Effector memory CD8-positive, alpha-beta T cell (primary cell): ENCODE data around the gene EEFSEC.

Experiments
- ATAC-seq: fragments of 150-1000 bp; cut with Tn5 transposase; replicated peaks from 2 replicates; pipeline ENCODE4 v1.10.0; 2021; ENCODE audit warnings: mild to moderate bottlenecking, moderate library complexity
- DNase-seq, 3 experiments: peaks; one replicate each; pipeline ENCODE4 v3.0.0; 2021
- H3K27ac Mint-ChIP-seq, 2 donors: one replicate each; pipeline ENCODE4 v1.8.0; 2022; ENCODE audit warnings: mild to moderate bottlenecking in 2 of 2, mixed read lengths in 2 of 2, moderate library complexity in 2 of 2
- H3K27me3 Mint-ChIP-seq, 2 donors: one replicate each; pipeline ENCODE4 v1.8.0; 2022; ENCODE audit warnings: mixed read lengths in 2 of 2
- H3K36me3 Mint-ChIP-seq: one replicate; pipeline ENCODE4 v1.8.0; 2022; ENCODE audit warnings: mild to moderate bottlenecking, moderate library complexity, mixed read lengths; ENCODE audit not compliant: insufficient read depth
- H3K4me1 Mint-ChIP-seq, 2 donors: one replicate each; pipeline ENCODE4 v1.8.0; 2022; ENCODE audit warnings: low read depth in 2 of 2, mixed read lengths in 2 of 2
- H3K4me3 Mint-ChIP-seq, 2 donors: one replicate each; pipeline ENCODE4 v1.8.0; 2022; ENCODE audit warnings: mild to moderate bottlenecking in 2 of 2, mixed read lengths in 2 of 2, moderate library complexity in 2 of 2
- H3K9me3 Mint-ChIP-seq, 2 donors: one replicate each; pipeline ENCODE4 v1.8.0; 2022; ENCODE audit warnings: mixed read lengths in 2 of 2

Gene EEFSEC

DNA sequence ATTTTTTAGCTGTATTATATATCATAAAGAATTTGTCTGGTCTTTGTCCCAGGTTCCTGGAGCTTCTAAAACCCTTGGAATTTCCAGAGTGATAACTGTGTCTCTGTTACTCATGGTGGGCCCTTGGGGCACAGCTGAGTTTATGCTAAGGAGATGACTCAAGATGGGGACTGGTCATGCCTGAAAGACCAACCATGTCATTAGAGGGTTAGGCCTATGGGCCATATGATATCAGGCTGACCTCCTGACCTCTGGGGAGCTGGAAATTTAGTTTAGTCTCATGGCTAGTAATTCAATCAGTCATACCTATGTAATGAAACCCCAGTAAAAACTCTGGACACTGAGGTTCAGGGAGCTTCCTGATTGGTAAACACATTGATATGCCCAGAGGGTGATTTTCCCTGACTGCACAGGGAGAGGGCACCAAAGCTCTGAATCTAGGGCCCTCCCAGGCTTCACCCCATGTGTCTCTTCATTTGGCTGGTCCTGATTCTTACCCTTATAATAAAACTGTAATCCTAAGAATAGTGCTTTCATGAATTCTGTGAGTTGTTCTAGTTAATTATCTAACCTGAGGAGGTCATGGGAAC lies 69.6 kb downstream of the EEFSEC start:
- DNase-seq: no peak
- Mint-ChIP-seq H3K4me3 (no peak overlapping the region), H3K9me3 (peaks cover 2 to 9% of the 10 kb centered on the region in 2 donors), H3K27ac (no peak overlapping the region), H3K4me1 (peaks cover 11 to 13% of the 10 kb centered on the region in 2 donors), H3K36me3 (peaks cover 4% of the 10 kb centered on the region), H3K27me3 (no peaks in the 10 kb centered on the region)
- ATAC-seq: no peak

DNA sequence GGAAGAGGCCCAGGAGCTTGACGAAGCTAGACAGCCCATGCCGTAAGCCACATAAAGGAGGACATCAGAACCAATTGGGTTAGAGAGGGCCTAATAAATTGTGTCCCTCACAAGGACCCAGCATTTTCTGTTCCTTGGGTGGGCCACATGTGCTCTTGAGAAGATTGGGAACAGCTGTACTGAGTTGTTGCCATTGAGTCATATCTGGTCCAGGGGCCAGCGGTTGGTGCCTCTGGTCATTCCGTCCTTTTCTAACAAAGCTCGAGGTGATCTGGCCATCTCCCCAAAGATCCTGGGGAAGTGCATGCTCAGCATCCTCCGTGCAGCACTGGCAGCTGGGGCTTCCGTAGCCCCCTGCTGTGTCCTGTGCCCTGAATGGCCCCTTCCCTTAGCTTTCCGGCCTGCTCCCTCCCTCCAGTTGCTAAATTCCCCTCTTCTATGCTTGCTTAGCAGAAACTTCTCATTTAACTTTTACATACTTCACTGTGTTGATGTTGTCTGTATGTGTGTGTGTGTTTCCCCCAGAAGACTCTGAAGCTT lies 73.0 kb downstream of the EEFSEC start:
- no peak for ATAC-seq
- H3K27me3 Mint-ChIP-seq: no peaks in the 10 kb centered on the region
- H3K36me3 Mint-ChIP-seq: no peaks in the 10 kb centered on the region
- H3K4me1 Mint-ChIP-seq: peaks cover 7 to 9% of the 10 kb centered on the region in 2 donors
- DNase-seq: no peak
- no peak overlapping the region for H3K4me3 Mint-ChIP-seq
- peak overlapping the region; percentile 62 to 72 for H3K27ac Mint-ChIP-seq
- H3K9me3 Mint-ChIP-seq: peaks cover under 1 to 2% of the 10 kb centered on the region in 2 donors

DNA sequence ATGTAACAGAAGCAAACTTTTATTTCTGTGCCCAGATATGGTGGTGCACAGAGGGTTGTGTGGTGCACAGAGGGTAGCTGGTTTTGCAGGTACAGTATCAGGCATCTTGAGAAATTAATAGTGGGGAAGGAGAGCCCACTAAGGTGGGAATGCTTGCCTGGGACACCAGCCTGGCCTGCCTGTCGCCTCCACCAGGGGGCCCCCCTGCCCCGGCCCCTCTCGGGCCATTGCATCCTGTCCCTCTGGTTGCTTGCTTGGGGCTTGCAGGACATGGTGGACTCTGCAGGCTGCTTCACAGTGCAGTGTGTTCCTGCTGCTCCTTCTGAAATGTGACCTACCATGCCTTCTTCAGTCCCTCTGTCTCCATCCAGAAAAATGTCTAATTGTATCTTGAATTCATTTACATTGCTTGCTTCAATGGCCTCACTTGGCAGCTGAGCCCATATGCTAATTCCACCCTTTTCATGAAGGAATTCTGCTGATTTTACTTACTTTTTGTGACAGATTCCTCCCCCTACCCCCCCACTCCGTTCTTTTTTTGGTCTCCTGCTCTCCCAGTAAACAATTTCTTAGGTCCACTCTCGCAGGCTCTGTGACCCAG lies 73.6 kb downstream of the EEFSEC start:
- DNase-seq (peak in 2 of 3 experiments; percentile 9 to 16), ATAC-seq (peak; percentile 27)
- peaks cover 0 to 2% of the 10 kb centered on the region in 2 donors for H3K9me3 Mint-ChIP-seq
- peak overlapping the region; percentile 62 to 72 for H3K27ac Mint-ChIP-seq
- H3K36me3 Mint-ChIP-seq: no peaks in the 10 kb centered on the region
- H3K4me3 Mint-ChIP-seq: no peak overlapping the region
- H3K4me1 Mint-ChIP-seq: peaks cover 7 to 9% of the 10 kb centered on the region in 2 donors
- no peaks in the 10 kb centered on the region for H3K27me3 Mint-ChIP-seq

DNA sequence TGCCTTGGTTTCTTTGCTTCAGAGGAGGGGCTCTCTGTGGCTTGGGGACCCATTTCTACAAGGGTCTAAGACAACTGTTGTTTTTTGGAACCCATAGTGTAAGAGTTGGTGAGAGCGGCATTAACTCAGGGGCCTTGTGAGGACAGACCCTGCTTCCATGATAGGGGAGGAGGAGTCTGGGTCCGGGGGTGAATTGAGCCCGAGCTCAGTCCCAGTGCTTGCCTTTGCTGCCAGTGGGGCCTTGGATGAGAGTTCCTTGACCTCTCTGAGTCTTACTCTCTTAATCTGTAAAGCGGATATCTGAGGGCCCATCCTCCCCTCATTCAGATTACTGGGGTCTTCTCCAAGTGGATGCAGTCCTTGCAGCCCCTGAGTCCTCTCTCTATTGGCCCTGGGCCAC lies 74.2 kb downstream of the EEFSEC start:
- no peak for DNase-seq
- ATAC-seq: no peak
- Mint-ChIP-seq H3K27ac (no peak overlapping the region), H3K9me3 (peaks cover 0 to 2% of the 10 kb centered on the region in 2 donors), H3K36me3 (no peaks in the 10 kb centered on the region), H3K4me1 (peaks cover 7 to 9% of the 10 kb centered on the region in 2 donors), H3K4me3 (no peak overlapping the region), H3K27me3 (no peaks in the 10 kb centered on the region)

DNA sequence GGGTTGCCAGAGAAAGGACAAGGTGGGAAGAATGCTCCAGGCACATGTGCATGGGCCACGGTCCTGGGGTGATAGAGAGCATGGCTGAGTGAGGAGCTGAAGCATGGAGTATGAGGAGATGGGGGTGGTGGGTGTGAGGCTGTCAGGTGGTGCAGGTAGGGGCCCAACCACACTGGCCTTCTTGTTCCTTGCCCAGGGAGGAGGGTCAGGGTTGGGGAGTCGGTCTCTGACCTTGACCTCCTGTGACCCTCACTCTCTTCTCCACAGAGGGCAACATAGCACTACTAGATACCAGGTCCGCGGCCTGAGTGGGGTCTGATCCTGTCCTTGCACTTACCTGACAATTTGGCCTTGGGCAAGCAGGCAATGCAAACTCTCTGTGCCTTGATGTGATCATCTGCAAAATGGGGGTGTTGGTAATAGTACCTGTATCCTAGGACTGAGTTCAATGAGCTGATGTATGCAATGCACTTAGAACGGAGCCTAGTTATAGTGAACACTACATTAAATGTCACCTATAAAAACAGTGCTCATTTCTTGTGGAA lies 75.2 kb downstream of the EEFSEC start:
- H3K9me3 Mint-ChIP-seq: peaks cover 0 to 2% of the 10 kb centered on the region in 2 donors
- ATAC-seq: no peak

GRCh38 chr3:128229106-128229857 lies 76.0 kb downstream of the EEFSEC start:
- H3K4me3 Mint-ChIP-seq: no peak overlapping the region
- H3K27me3 Mint-ChIP-seq: no peaks in the 10 kb centered on the region
- ATAC-seq (no peak), DNase-seq (no peak)
- H3K9me3 Mint-ChIP-seq: no peaks in the 10 kb centered on the region
- H3K27ac Mint-ChIP-seq: no peak overlapping the region
- peaks cover 7 to 11% of the 10 kb centered on the region in 2 donors for H3K4me1 Mint-ChIP-seq
- H3K36me3 Mint-ChIP-seq: no peaks in the 10 kb centered on the region

More for the DNA sequence above, 75.2 kb downstream of the EEFSEC start:
- Mint-ChIP-seq H3K4me1 (peaks cover 7 to 11% of the 10 kb centered on the region in 2 donors), H3K27me3 (no peaks in the 10 kb centered on the region), H3K4me3 (no peak overlapping the region), H3K36me3 (no peaks in the 10 kb centered on the region), H3K27ac (peak overlapping the region in 1 of 2 donors; percentile 7)
- DNase-seq: no peak

GRCh38 chr3:128231606-128232005 lies 78.3 kb downstream of the EEFSEC start:
- no peak overlapping the region for H3K27ac Mint-ChIP-seq
- peaks cover 0 to 8% of the 10 kb centered on the region in 2 donors for H3K4me1 Mint-ChIP-seq
- H3K4me3 Mint-ChIP-seq: no peak overlapping the region
- H3K9me3 Mint-ChIP-seq: no peaks in the 10 kb centered on the region
- H3K36me3 Mint-ChIP-seq: no peaks in the 10 kb centered on the region
- DNase-seq (no peak), ATAC-seq (no peak)
- no peaks in the 10 kb centered on the region for H3K27me3 Mint-ChIP-seq

DNA sequence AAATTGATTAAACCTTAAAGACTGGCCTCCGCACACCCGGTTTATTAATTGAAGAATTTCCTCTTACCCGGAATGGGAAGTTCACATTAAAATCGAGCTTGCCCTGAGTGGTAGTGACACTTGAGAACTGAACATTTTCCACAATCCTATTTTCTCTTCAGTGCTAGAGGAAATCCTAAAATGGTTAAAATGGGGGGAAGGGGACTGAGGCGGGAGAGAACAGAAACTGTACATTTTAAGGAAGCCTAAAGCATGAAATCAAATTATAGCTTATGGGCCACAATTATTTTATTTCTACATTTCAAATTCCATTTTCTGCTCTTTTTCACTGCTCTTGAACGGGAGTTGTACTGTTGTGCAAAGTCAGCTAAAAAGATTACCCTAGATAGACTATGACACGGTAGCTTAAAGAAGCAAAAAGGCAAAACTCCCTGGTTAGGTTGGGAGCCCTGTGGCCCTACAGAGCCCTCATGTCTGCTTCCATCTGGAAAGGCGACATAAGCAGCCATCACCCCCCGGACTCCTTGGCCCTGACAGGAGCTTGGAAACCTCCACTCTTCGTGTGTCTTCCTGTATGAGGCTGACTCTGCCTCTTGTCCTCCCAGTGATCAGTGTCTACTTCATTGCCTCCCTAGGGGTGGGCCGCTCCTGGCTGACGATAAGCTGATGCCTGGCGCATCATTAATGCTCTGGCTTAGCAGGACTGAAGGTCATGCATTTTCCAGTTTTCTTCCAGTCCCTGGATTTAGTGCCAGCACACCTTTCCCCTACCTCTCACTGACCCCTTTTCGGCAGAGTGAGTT lies 79.3 kb downstream of the EEFSEC start:
- ATAC-seq (no peak), DNase-seq (no peak)
- H3K9me3 Mint-ChIP-seq: no peaks in the 10 kb centered on the region
- no peaks in the 10 kb centered on the region for H3K36me3 Mint-ChIP-seq
- no peak overlapping the region for H3K4me3 Mint-ChIP-seq
- H3K4me1 Mint-ChIP-seq: peaks cover 2 to 9% of the 10 kb centered on the region in 2 donors
- peak overlapping the region; percentile 16 to 35 for H3K27ac Mint-ChIP-seq
- H3K27me3 Mint-ChIP-seq: no peaks in the 10 kb centered on the region

GRCh38 chr3:128235207-128235926 lies 82.1 kb downstream of the EEFSEC start:
- H3K36me3 Mint-ChIP-seq: no peaks in the 10 kb centered on the region
- no peak overlapping the region for H3K4me3 Mint-ChIP-seq
- DNase-seq: no peak
- H3K9me3 Mint-ChIP-seq: no peaks in the 10 kb centered on the region
- peak overlapping the region in 1 of 2 donors; percentile 35 for H3K27ac Mint-ChIP-seq
- no peak for ATAC-seq
- H3K27me3 Mint-ChIP-seq: no peaks in the 10 kb centered on the region
- peaks cover 7 to 14% of the 10 kb centered on the region in 2 donors for H3K4me1 Mint-ChIP-seq

- Mint-ChIP-seq H3K27me3 (no peaks in the 10 kb centered on the region), H3K9me3 (no peaks in the 10 kb centered on the region), H3K4me1 (peaks cover 12 to 20% of the 10 kb centered on the region in 2 donors), H3K27ac (no peak overlapping the region), H3K4me3 (no peak overlapping the region), H3K36me3 (no peaks in the 10 kb centered on the region)
- no peak for ATAC-seq
- DNase-seq: no peak
These were observed 83.4 kb downstream of the EEFSEC start for GRCh38 chr3:128236657-128237056.

DNA sequence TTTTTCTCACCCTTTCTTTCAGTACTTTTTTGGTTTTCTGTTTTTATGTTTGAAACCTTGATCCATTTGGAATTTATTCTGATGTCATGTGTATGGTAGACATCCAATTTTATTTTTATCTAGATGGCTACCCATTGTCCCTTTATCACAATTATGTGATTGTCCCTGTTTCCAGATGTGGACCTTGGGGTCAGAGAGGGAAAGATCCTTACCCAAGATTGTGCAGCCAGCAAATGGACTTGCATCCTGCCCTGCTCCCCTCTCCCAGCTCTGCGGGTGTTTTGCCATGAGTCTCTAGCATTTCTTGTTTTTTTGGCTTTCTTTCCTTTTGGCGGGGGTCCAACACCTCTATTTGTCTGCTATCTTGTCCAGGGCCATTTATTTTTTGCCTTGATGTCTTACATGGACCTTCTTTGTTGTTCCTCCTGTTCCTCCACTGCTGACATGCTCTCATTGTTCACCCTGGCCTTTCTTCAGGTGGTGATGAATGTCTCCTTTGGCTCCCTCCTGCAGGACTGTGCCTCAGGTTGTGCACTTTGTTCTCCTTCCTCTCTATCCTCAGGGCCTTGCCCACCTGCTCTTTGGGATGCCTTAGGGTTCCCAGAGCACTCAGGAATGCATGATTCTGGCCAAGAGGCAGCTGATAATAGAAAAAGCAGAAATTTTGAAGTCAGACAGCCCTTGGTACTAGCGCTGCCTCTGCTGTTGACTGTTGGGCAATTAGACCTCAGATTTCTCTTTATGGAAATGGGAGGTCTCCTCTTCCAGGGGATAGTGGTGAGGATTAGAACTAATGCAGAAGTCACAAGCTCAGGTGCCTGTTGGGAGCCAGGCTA lies 84.3 kb downstream of the EEFSEC start:
- peak overlapping the region; percentile 45 to 51 for H3K27ac Mint-ChIP-seq

DNA sequence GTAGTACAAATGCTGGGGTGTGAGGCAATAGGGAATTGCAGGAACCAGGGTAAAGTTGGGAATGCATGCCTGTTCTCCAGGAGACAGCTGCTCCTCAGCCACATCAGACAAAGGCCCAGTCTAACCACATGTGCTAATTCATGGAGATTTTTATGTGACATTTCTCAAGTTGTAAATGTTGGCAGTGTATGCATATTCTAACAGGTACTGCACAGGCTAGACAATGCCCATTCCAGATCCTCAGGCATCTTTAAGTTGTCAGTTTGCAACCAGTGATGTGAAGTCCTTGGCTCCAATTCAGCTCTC lies 84.9 kb downstream of the EEFSEC start:
- no peaks in the 10 kb centered on the region for H3K9me3 Mint-ChIP-seq
- H3K27me3 Mint-ChIP-seq: no peaks in the 10 kb centered on the region
- no peaks in the 10 kb centered on the region for H3K36me3 Mint-ChIP-seq
- no peak for DNase-seq
- H3K27ac Mint-ChIP-seq: no peak overlapping the region
- ATAC-seq: no peak
- H3K4me3 Mint-ChIP-seq: no peak overlapping the region
- H3K4me1 Mint-ChIP-seq: peaks cover 17 to 21% of the 10 kb centered on the region in 2 donors

More for the DNA sequence above, 84.3 kb downstream of the EEFSEC start:
- Mint-ChIP-seq H3K36me3 (no peaks in the 10 kb centered on the region), H3K4me1 (peaks cover 12 to 20% of the 10 kb centered on the region in 2 donors), H3K27me3 (no peaks in the 10 kb centered on the region), H3K4me3 (no peak overlapping the region), H3K9me3 (no peaks in the 10 kb centered on the region)
- DNase-seq (no peak), ATAC-seq (no peak)
